Tibial artery (tissue), 4 donors: ENCODE data around the gene XRCC4.

Source experiments
- DNase-seq, 2 donors: peaks; one replicate each; pipeline ENCODE4 v3.0.0-alpha.2; 2019
- H3K27ac ChIP-seq, 2 donors: fragments of 200-600 bp; sonication (generic) in 1 of 2; 1 replicate in 1 of 2; 2 replicates in 1 of 2; pipeline ENCODE4 v1.5.1; 2018 to 2019; ENCODE audit warnings: mild to moderate bottlenecking in 1 of 2
- H3K27me3 ChIP-seq, 2 donors: fragments of 200-600 bp; sonication (generic) in 1 of 2; one replicate each; pipeline versions ENCODE4 v1.5.1 to v1.6.0; 2016 to 2019
- H3K36me3 ChIP-seq, 3 donors: fragments of 200-600 bp; sonication (generic) in 2 of 3; one replicate each; pipeline ENCODE4 v1.5.1; 2016 to 2019; ENCODE audit warnings: mild to moderate bottlenecking in 2 of 3
- H3K4me1 ChIP-seq, 4 donors: fragments of 200-600 bp; sonication (generic) in 2 of 4; 1 replicate in 3 of 4; 2 replicates in 1 of 4; pipeline ENCODE4 v1.5.1; 2016 to 2019
- H3K4me3 ChIP-seq, 2 donors: fragments of 200-600 bp; sonication (generic) in 1 of 2; 1 replicate in 1 of 2; 2 replicates in 1 of 2; pipeline ENCODE4 v1.5.1; 2018 to 2019; ENCODE audit warnings: mild to moderate bottlenecking in 2 of 2
- H3K9me3 ChIP-seq, 3 donors: fragments of 200-600 bp; sonication (generic) in 1 of 3; one replicate each; pipeline ENCODE4 v1.5.1; 2016 to 2019
- intact Hi-C: fragments of 100-400 bp; cut with DNase I; formaldehyde crosslinking; loops from one replicate; pipeline ENCODE4 v1.15.0; 2023; ENCODE audit warnings: low total_unique reads
- TF ChIP-seq, protein P1 (sequence below), 2 experiments: fragments of 200-600 bp in 1 of 2; fragments of 450-650 bp in 1 of 2; IDR thresholded peaks; one replicate each; pipeline ENCODE4 v1.5.1; 2017 to 2019; ENCODE audit warnings: antibody characterized with exemption in 2 of 2, mild to moderate bottlenecking in 1 of 2, moderate library complexity in 1 of 2

Gene XRCC4

DNA sequence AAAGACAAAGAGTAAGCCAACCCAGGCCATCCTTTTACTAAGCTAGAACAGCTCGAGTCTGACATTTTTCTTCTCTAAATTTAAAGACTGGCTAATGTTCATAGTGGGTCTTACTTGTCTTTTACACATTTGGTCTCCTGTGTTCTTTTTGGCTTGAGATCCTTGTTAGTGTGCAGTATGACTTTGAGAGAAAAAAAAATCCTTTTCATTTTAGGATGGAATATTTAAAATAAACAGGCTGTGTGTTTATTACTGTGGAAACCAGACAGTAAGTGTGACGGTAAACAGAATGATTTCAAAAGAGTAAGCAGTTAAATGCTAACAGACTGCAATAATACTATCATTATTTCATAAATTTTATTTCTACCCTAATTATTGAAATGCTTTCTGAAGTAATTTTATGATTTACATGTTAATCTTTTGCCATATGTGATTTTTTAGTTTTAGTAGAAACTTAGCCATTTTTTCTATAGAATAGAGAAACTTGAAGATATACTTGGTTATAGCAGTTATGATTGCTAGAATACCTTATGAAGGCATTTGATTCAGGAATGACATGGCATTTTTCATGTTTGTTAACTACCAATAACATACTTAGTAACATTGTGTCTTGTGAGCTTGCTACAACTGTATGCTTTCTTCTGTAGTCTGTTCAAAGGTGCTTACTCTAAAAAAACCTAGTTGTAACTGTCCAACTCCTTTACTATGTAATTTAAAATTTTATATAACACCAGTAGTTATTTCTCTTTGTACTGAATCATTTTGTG is 92.4 kb downstream of the XRCC4 start:
- intact Hi-C loops, result no loop called here
- H3K27me3 ChIP-seq, result no peaks in the 10 kb centered on the region
- H3K27ac ChIP-seq, result no peak overlapping the region
- no peak for DNase-seq
- no peak overlapping the region for H3K4me3 ChIP-seq
- no peaks in the 10 kb centered on the region for H3K9me3 ChIP-seq
- H3K36me3 ChIP-seq, result no peaks in the 10 kb centered on the region
- TF ChIP-seq, protein P1, sequence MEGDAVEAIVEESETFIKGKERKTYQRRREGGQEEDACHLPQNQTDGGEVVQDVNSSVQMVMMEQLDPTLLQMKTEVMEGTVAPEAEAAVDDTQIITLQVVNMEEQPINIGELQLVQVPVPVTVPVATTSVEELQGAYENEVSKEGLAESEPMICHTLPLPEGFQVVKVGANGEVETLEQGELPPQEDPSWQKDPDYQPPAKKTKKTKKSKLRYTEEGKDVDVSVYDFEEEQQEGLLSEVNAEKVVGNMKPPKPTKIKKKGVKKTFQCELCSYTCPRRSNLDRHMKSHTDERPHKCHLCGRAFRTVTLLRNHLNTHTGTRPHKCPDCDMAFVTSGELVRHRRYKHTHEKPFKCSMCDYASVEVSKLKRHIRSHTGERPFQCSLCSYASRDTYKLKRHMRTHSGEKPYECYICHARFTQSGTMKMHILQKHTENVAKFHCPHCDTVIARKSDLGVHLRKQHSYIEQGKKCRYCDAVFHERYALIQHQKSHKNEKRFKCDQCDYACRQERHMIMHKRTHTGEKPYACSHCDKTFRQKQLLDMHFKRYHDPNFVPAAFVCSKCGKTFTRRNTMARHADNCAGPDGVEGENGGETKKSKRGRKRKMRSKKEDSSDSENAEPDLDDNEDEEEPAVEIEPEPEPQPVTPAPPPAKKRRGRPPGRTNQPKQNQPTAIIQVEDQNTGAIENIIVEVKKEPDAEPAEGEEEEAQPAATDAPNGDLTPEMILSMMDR (IDR thresholded peaks at IDR 0.05), result no peak
- no peaks in the 10 kb centered on the region for H3K4me1 ChIP-seq

DNA sequence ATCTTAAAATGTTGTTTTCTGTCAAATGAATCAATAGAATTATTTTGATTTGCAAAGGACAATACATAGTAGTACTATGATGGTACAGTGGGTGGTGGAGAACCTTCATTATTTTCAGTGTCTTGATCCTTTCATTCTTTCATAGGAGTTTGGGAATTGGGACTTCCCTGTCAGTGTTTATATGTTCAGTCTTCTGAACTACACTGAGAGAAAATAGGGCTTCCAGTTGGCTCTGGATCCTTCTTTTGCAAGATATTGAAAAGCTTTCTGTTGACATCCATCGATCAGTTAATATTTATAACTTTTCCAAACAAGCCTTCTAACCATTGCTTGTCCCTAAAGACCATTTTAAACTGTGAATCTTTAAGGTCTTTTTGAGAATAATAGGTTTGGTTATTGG is 94.7 kb downstream of the XRCC4 start:
- H3K9me3 ChIP-seq, result no peaks in the 10 kb centered on the region
- TF ChIP-seq, protein P1 (IDR thresholded peaks at IDR 0.05), result no peak
- no peaks in the 10 kb centered on the region for H3K4me1 ChIP-seq
- DNase-seq, result no peak
- intact Hi-C loops, result no loop called here
- H3K36me3 ChIP-seq, result no peaks in the 10 kb centered on the region
- H3K4me3 ChIP-seq, result no peak overlapping the region
- H3K27ac ChIP-seq, result no peak overlapping the region
- no peaks in the 10 kb centered on the region for H3K27me3 ChIP-seq

DNA sequence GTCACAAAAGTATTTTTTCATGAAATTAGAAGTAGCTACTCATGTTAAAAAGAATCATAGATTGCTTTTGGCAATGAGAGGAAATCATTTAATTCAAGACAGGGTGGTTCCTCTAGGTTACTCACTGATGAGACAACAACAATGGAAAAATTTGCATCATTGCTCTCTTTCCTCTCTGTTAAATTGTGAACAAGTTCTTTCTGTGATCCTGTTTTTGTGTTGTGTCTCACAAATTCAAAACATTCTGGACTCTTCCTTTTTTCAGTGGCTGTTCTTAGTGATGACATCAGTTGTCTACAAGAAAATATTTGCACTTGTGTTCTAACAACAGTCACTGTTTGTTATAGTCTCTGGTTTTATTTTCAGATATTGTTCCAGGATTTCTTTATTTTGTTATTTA is 95.3 kb downstream of the XRCC4 start:
- Histone ChIP-seq H3K36me3 (no peaks in the 10 kb centered on the region), H3K4me1 (no peaks in the 10 kb centered on the region), H3K27me3 (no peaks in the 10 kb centered on the region), H3K4me3 (no peak overlapping the region), H3K9me3 (no peaks in the 10 kb centered on the region), H3K27ac (no peak overlapping the region)
- TF ChIP-seq, protein P1 (IDR thresholded peaks at IDR 0.05), result no peak
- no peak for DNase-seq
- intact Hi-C loops, result no loop called here

DNA sequence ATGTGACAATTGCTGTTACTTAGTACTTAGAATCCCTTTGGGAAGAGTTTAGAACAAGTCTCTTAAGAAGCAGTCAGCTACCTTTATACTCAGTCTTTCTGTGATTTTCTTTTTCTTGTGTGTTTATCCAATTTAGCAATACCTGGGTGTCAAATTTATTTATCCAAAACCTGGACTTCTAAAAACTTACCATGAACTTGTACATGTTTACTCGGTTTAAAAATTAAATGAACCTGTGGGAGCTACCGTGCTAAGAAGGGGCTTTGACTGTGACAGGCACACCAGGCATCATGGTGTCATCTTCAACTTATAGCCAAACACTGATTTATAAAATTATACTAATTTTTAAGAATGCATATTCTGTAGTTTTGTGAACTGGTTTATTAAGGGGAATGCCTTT is 96.5 kb downstream of the XRCC4 start:
- Histone ChIP-seq H3K4me3 (no peak overlapping the region), H3K9me3 (no peaks in the 10 kb centered on the region), H3K36me3 (no peaks in the 10 kb centered on the region), H3K27me3 (no peaks in the 10 kb centered on the region), H3K27ac (no peak overlapping the region), H3K4me1 (no peaks in the 10 kb centered on the region)
- intact Hi-C loops, result no loop called here
- DNase-seq, result no peak
- TF ChIP-seq, protein P1 (IDR thresholded peaks at IDR 0.05), result no peak

DNA sequence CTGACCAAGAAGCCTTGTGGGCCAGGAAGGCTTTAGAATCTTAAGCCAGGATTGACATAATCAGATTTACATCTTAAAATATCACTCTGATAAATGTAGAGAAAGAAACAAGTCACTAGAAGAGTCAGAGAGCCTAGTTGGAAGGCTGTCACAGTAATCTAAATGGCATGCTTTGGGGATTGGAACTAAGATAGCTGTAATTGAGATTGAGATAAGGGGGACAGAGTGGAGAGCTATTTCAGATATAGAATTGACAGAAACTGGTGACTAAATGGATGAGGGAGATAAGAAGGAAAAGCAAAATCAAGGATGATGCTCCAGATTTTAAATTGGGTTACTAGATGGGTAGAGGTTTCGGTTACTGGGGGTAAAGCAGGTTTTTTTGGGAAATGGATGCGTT is 100.5 kb downstream of the XRCC4 start:
- Histone ChIP-seq H3K27me3 (no peaks in the 10 kb centered on the region), H3K9me3 (no peaks in the 10 kb centered on the region), H3K4me1 (no peaks in the 10 kb centered on the region), H3K36me3 (no peaks in the 10 kb centered on the region), H3K27ac (no peak overlapping the region), H3K4me3 (no peak overlapping the region)
- DNase-seq, result no peak
- intact Hi-C loops, result no loop called here
- TF ChIP-seq, protein P1 (IDR thresholded peaks at IDR 0.05), result no peak

DNA sequence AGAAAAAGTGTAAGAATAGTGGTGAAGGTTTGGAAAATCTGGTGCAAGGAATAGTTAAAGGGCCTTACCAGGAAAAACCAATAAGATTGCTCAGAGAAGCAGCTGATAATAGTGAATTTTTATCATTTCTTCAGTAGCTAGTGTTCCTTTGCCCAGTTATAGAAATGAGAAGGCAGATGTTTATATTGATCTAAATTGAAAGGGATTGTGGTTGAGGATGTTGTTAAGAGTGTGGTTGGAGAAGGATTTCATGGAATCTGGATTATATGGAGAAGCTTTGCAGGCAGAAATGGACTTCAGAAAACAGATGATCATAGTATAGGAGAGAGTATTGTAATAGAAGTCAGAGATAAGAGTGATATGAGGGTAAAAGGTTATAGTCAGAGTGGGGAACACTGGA is 102.6 kb downstream of the XRCC4 start:
- Histone ChIP-seq H3K4me1 (no peaks in the 10 kb centered on the region), H3K9me3 (no peaks in the 10 kb centered on the region), H3K36me3 (no peaks in the 10 kb centered on the region), H3K27ac (no peak overlapping the region), H3K4me3 (no peak overlapping the region), H3K27me3 (no peaks in the 10 kb centered on the region)
- TF ChIP-seq, protein P1 (IDR thresholded peaks at IDR 0.05), result no peak
- intact Hi-C loops, result no loop called here
- DNase-seq, result no peak
